ENCODE measurements around the gene ACTL9. TPM values are rescaled to one million over a fixed set of nuclear protein-coding genes. Genes with fewer than 3 reads are reported as not detected.
"Not testable (repeated sequence)": the region's sequence is repeated elsewhere in the genome, so short reads cannot be mapped to it uniquely, and the experiment has no call there.

Gene ACTL9
- polyA plus RNA-seq, 1 of the 3 experiments (the other 2 are of a cell fraction), result not detected

DNA sequence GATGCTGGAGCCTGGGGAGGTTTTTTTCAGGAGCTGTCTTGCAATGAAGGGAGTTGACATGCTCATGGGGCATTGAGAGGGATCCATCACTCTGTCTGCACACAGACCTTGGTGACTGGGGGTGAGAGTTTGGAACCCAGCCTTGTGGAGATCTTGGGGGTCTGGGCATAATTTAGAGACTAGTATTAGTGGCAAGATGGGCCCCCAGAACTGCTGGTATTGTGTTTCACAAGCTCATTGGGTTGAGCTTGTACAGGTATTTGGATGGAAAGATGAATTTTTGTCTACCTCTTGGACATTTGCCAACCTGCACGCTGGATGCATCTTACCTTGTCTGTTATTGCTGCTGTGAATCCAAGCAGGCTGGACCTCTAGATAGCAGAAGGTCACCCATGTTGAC, 22.7 kb upstream of the ACTL9 start, which contains the start of gene OR2Z1:
Gene OR2Z1 (plus strand): TSS at position 301 of the 400 bp plus-strand sequence. CDS start 9,395 bp downstream, outside the sequence.
- Histone ChIP-seq H3K9me3 (no peaks in the 10 kb centered on the region), H3K4me2 (no peak within 1 kb of the TSS), H4K20me1 (ENCODE audit: insufficient read depth) (no peaks in the 10 kb centered on the region), H3F3A (replicated peaks; ENCODE audit: insufficient read depth) (no peaks in the 10 kb centered on the region), H3K79me2 (ENCODE audit: insufficient read depth) (no peaks in the 10 kb centered on the region), H3K9me2 (no peaks in the 10 kb centered on the region), H3K4me3 (ENCODE audit: low read depth in 2 of 2, low read length in 1 of 2) (no peak within 1 kb of the TSS), H3K27ac (ENCODE audit: low read depth in 2 of 2, low read length in 1 of 2) (no peak within 1 kb of the TSS), H2AFZ (ENCODE audit: low read depth) (no peak within 1 kb of the TSS), H3K36me3 (replicated peaks in 1 of 2; ENCODE audit: control insufficient read depth in 1 of 2, insufficient read depth in 2 of 2, low read length in 1 of 2) (no peaks in the 10 kb centered on the region), H3K27me3 (ENCODE audit: insufficient read depth) (no peaks in the 10 kb centered on the region), H3K9ac (no peak within 1 kb of the TSS), H3K4me1 (ENCODE audit: control insufficient read depth in 1 of 2, insufficient read depth in 2 of 2, low read depth in 1 of 2, low read length in 1 of 2) (no peaks in the 10 kb centered on the region)
- CTCF ChIA-PET, result no interaction called here
- no peak for DNase-seq
- whole genome bisulfite sequencing (ENCODE audit: low lambda C conversion rate), result 0% methylated on average over 1 of the region's 1 CpG
- TF ChIP-seq, protein P1, sequence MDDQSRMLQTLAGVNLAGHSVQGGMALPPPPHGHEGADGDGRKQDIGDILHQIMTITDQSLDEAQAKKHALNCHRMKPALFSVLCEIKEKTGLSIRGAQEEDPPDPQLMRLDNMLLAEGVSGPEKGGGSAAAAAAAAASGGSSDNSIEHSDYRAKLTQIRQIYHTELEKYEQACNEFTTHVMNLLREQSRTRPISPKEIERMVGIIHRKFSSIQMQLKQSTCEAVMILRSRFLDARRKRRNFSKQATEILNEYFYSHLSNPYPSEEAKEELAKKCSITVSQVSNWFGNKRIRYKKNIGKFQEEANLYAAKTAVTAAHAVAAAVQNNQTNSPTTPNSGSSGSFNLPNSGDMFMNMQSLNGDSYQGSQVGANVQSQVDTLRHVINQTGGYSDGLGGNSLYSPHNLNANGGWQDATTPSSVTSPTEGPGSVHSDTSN (IDR thresholded peaks at IDR 0.05), result no peak
- no peak for TF ChIP-seq CTCF (IDR thresholded peaks at IDR 0.05)
- TF ChIP-seq NFIC (IDR thresholded peaks at IDR 0.05; ENCODE audit: borderline replicate concordance), result no peak
- POLR2A ChIA-PET, result no interaction called here

DNA sequence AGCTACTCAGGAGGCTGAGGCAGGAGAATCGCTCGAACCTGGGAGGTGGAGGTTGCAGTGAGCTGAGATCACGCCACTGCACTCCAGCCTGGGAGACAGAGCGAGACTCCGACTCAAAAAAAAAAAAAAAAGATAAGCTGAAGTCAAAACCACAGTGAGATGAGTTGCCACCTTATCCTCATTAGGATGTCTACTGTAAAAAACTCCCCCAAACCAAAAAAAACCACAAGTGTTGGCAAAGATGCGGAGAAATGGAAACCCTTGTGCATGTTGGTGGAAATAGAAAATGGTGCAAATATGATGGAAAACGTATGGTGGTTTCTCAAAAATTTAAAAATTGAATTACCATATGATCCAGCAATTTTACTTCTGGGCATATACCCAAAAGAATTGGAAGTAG, 11.7 kb upstream of the ACTL9 start:
- WGBS (ENCODE audit: low lambda C conversion rate), result 5% methylated on average over 7 of the region's 7 CpGs
- H3K4me3 ChIP-seq (ENCODE audit: low read depth in 2 of 2, low read length in 1 of 2); POLR2A ChIA-PET; DNase-seq; H3K9me3 ChIP-seq; H3K9ac ChIP-seq; H2AFZ ChIP-seq (ENCODE audit: low read depth); H3K36me3 ChIP-seq (replicated peaks in 1 of 2; ENCODE audit: control insufficient read depth in 1 of 2, insufficient read depth in 2 of 2, low read length in 1 of 2); CTCF ChIA-PET; H3K4me1 ChIP-seq (ENCODE audit: control insufficient read depth in 1 of 2, insufficient read depth in 2 of 2, low read depth in 1 of 2, low read length in 1 of 2); H3K9me2 ChIP-seq; H4K20me1 ChIP-seq (ENCODE audit: insufficient read depth); H3K79me2 ChIP-seq (ENCODE audit: insufficient read depth); H3K4me2 ChIP-seq; H3K27me3 ChIP-seq (ENCODE audit: insufficient read depth); H3F3A ChIP-seq (replicated peaks; ENCODE audit: insufficient read depth); H3K27ac ChIP-seq (ENCODE audit: low read depth in 2 of 2, low read length in 1 of 2): not testable (repeated sequence)

GRCh38 chr19:8705742-8706141, 7.1 kb upstream of the ACTL9 start:
- POLR2A ChIA-PET, result no interaction called here
- Histone ChIP-seq H3K4me2 (no peak overlapping the region), H3K4me1 (ENCODE audit: control insufficient read depth in 1 of 2, insufficient read depth in 2 of 2, low read depth in 1 of 2, low read length in 1 of 2) (no peaks in the 10 kb centered on the region), H3K9ac (no peak overlapping the region), H3K27me3 (ENCODE audit: insufficient read depth) (peaks cover 14% of the 10 kb centered on the region; the same call in 1 of the 2 replicates), H3K9me2 (no peaks in the 10 kb centered on the region), H3K9me3 (no peaks in the 10 kb centered on the region), H3K36me3 (replicated peaks in 1 of 2; ENCODE audit: control insufficient read depth in 1 of 2, insufficient read depth in 2 of 2, low read length in 1 of 2) (no peaks in the 10 kb centered on the region), H3K79me2 (ENCODE audit: insufficient read depth) (no peaks in the 10 kb centered on the region), H3F3A (replicated peaks; ENCODE audit: insufficient read depth) (no peaks in the 10 kb centered on the region), H3K27ac (ENCODE audit: low read depth in 2 of 2, low read length in 1 of 2) (no peak overlapping the region), H2AFZ (ENCODE audit: low read depth) (no peak overlapping the region), H3K4me3 (ENCODE audit: low read depth in 2 of 2, low read length in 1 of 2) (no peak overlapping the region), H4K20me1 (ENCODE audit: insufficient read depth) (no peaks in the 10 kb centered on the region)
- TF ChIP-seq IRF3 (IDR thresholded peaks at IDR 0.05; ENCODE audit: low read depth, low read length) (no peak), FOXJ3 (CRISPR knock-in tag; IDR thresholded peaks at IDR 0.05) (no peak), ELF1 (IDR thresholded peaks at IDR 0.05) (no peak), TEAD4 (IDR thresholded peaks at IDR 0.05; ENCODE audit: borderline replicate concordance, insufficient read depth) (no peak), POLR2AphosphoS5 (IDR thresholded peaks at IDR 0.05; ENCODE audit: low read depth, low read length) (no peak), EP300 (IDR thresholded peaks at IDR 0.05; ENCODE audit: borderline replicate concordance in 1 of 2, low read depth in 1 of 2, low read length in 1 of 2) (no peak), CTCF (IDR thresholded peaks at IDR 0.05) (no peak), YY1 (IDR thresholded peaks at IDR 0.05; ENCODE audit: low read depth) (no peak)
- TF ChIP-seq, protein P2, sequence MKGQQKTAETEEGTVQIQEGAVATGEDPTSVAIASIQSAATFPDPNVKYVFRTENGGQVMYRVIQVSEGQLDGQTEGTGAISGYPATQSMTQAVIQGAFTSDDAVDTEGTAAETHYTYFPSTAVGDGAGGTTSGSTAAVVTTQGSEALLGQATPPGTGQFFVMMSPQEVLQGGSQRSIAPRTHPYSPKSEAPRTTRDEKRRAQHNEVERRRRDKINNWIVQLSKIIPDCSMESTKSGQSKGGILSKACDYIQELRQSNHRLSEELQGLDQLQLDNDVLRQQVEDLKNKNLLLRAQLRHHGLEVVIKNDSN (IDR thresholded peaks at IDR 0.05; ENCODE audit: borderline replicate concordance, low read depth), result no peak
- DNase-seq, result no peak
- CTCF ChIA-PET, result no interaction called here
- WGBS (ENCODE audit: low lambda C conversion rate), result 5% methylated on average over 5 of the region's 5 CpGs

Measured in SK-N-SH (cell line).